IMR-90 (cell line): Measurements from ENCODE around the gene CTBP2.

Source experiments
- BHLHE40 ChIP-seq: fragments of 150-350 bp; IDR thresholded peaks from 2 replicates; pipeline ENCODE4 v1.6.1; 2016; ENCODE audit warnings: mild to moderate bottlenecking, low read depth, low read length
- CEBPB ChIP-seq: IDR thresholded peaks from 2 replicates; pipeline ENCODE4 v1.6.1; 2012; ENCODE audit warnings: low read depth, low read length, improper control_type of control experiment
- FOS ChIP-seq: fragments of 150-350 bp; IDR thresholded peaks from 2 replicates; pipeline ENCODE4 v1.6.1; 2016; ENCODE audit warnings: low read depth, low read length
- MAFK ChIP-seq: IDR thresholded peaks from 2 replicates; pipeline ENCODE4 v1.6.1; 2012; ENCODE audit warnings: low read depth, low read length, improper control_type of control experiment
- MAZ ChIP-seq: IDR thresholded peaks from 2 replicates; pipeline ENCODE4 v1.6.1; 2012; ENCODE audit warnings: low read depth, mild to moderate bottlenecking, low read length, improper control_type of control experiment, moderate library complexity, borderline replicate concordance
- MXI1 ChIP-seq: IDR thresholded peaks from 2 replicates; pipeline ENCODE4 v1.6.1; 2012; ENCODE audit warnings: low read depth, mild to moderate bottlenecking, low read length, moderate library complexity, borderline replicate concordance
- NFE2L2 ChIP-seq: fragments of 150-350 bp; IDR thresholded peaks from 2 replicates; pipeline ENCODE4 v1.6.1; 2016; ENCODE audit warnings: low read depth, mild to moderate bottlenecking, low read length
- POLR2A ChIP-seq: IDR thresholded peaks from 2 replicates; pipeline ENCODE4 v1.6.1; 2012; ENCODE audit warnings: mild to moderate bottlenecking, low read depth, low read length
- RCOR1 ChIP-seq: IDR thresholded peaks from 2 replicates; pipeline ENCODE4 v1.6.1; 2012; ENCODE audit warnings: mild to moderate bottlenecking, low read length, improper control_type of control experiment; ENCODE audit not compliant: insufficient replicate concordance
- RFX5 ChIP-seq: IDR thresholded peaks from 2 replicates; pipeline ENCODE4 v1.8.0; 2012; ENCODE audit warnings: low read depth, mild to moderate bottlenecking, low read length, moderate library complexity
- SMC3 ChIP-seq: fragments of 150-350 bp; IDR thresholded peaks from 2 replicates; pipeline ENCODE4 v1.6.1; 2016; ENCODE audit warnings: low read depth, mild to moderate bottlenecking, antibody characterized with exemption, low read length, moderate library complexity
- TF ChIP-seq, protein P1 (sequence below): conservative IDR thresholded peaks from 2 replicates; pipeline ENCODE4 v1.5.1; 2012; ENCODE audit warnings: mild to moderate bottlenecking, low read depth, low read length, improper control_type of control experiment
- TF ChIP-seq, protein P2 (sequence below): fragments of 150-350 bp; IDR thresholded peaks from 2 replicates; pipeline ENCODE4 v1.6.1; 2017; ENCODE audit warnings: mild to moderate bottlenecking, antibody characterized with exemption, low read length, low read depth

DNA sequence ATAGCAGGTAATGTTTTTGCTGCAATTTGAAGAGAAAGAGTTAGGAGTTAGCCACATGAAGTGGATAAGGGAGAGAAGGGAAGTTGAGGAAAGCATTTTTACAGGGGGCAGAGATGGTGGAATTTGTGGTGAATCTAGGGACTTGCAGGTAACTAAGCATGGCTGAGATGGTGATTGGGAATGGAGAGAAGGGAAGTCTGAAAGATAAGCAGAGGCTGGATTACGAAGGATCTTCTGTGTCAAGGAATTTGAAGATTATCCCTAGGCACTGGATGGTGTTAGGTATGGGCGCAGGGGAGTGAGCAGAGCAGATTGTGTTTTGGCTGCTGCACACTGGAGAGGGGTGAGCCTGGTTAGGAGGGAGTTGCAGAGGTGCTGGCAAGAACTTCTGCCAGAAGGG is 193.1 kb downstream of the CTBP2 start:
- TF ChIP-seq FOS, result no peak
- TF ChIP-seq, protein P1, sequence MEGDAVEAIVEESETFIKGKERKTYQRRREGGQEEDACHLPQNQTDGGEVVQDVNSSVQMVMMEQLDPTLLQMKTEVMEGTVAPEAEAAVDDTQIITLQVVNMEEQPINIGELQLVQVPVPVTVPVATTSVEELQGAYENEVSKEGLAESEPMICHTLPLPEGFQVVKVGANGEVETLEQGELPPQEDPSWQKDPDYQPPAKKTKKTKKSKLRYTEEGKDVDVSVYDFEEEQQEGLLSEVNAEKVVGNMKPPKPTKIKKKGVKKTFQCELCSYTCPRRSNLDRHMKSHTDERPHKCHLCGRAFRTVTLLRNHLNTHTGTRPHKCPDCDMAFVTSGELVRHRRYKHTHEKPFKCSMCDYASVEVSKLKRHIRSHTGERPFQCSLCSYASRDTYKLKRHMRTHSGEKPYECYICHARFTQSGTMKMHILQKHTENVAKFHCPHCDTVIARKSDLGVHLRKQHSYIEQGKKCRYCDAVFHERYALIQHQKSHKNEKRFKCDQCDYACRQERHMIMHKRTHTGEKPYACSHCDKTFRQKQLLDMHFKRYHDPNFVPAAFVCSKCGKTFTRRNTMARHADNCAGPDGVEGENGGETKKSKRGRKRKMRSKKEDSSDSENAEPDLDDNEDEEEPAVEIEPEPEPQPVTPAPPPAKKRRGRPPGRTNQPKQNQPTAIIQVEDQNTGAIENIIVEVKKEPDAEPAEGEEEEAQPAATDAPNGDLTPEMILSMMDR, result no peak
- no peak for TF ChIP-seq POLR2A
- TF ChIP-seq MXI1, result no peak
- TF ChIP-seq BHLHE40, result no peak
- TF ChIP-seq MAFK, result no peak
- TF ChIP-seq SMC3, result no peak
- TF ChIP-seq RCOR1, result no peak
- TF ChIP-seq MAZ, result no peak
- no peak for TF ChIP-seq NFE2L2
- no peak for TF ChIP-seq CEBPB
- TF ChIP-seq, protein P2, sequence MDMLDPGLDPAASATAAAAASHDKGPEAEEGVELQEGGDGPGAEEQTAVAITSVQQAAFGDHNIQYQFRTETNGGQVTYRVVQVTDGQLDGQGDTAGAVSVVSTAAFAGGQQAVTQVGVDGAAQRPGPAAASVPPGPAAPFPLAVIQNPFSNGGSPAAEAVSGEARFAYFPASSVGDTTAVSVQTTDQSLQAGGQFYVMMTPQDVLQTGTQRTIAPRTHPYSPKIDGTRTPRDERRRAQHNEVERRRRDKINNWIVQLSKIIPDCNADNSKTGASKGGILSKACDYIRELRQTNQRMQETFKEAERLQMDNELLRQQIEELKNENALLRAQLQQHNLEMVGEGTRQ, result no peak
- no peak for TF ChIP-seq RFX5
